Measurements from ENCODE around the gene GGT6.

The GGT6 gene

DNA sequence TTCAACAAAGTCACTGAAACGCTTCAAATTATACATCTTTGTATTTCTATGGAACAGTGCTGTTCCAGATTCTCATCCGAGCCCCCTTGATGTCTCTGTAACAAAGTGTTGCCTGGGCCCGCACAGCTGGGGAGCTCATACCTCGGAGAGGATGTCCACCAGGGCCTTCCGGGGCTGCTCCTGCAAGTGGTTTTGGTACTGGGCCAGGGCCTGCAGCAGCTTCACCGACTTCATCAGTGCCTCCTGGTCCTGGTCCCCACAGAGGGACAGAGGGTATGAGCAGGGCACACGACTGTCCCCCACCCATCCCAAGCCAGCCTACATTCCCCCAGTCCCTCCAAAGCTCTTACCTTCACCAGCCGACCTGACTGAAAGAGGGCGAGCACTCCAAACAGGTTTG is 6.7 kb downstream of the GGT6 start:
- no peak for DNase-seq (ENCODE audit: low read depth)

GRCh38 chr17:4551796-4552525 is 8.4 kb downstream of the GGT6 start:
- no peak for DNase-seq (ENCODE audit: low read depth)

DNA sequence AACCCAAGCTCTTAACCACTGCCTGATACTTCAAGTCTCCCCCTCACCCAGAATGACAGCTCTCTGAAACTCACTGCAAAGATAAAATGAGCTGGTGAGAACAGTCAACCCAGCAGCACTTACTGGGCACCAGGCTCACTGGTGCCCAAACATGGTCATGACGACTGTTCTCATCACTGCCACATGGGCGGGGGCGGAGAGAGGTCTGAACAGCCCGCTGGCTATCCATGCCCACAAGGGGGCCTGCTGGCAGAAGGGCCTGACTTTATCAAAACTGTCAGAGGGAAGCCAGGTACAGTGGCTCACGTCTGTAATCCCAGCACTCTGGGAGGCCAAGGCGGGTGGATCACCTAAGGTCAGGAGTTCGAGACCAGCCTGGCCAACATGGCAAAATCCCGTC is 9.2 kb downstream of the GGT6 start:
- no peak for DNase-seq (ENCODE audit: low read depth)

DNA sequence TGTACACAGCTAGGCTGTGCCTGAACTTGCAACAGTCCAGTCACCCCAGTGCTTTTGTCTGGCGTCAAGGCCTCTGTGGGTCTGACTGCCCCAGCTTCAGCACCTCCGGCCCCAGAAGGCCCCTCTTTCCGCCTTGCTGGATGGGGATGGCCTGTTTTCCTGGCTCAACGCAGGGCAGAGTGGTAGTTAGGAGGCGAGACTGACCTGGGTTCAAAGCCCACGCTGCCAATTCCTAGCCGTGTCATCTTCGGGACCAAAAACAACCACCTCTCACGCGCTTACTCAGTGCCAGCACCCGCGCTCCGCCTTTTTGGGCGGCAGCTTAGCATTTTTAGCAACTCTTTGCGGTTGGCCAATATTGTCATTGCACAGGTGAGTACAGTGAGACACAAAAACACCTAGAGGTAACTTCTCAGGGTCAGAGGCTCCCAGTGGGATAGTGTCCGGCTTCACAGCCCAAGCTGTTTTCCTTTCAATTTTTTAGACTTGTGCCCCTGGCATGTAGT is 9.8 kb downstream of the GGT6 start:
- no peak for DNase-seq (ENCODE audit: low read depth)

GRCh38 chr17:4549781-4550533 is 10.4 kb downstream of the GGT6 start:
- no peak for DNase-seq (ENCODE audit: low read depth)

- no peak for DNase-seq (ENCODE audit: low read depth)
Observed at GRCh38 chr17:4548721-4549531, 11.5 kb downstream of the GGT6 start.

DNA sequence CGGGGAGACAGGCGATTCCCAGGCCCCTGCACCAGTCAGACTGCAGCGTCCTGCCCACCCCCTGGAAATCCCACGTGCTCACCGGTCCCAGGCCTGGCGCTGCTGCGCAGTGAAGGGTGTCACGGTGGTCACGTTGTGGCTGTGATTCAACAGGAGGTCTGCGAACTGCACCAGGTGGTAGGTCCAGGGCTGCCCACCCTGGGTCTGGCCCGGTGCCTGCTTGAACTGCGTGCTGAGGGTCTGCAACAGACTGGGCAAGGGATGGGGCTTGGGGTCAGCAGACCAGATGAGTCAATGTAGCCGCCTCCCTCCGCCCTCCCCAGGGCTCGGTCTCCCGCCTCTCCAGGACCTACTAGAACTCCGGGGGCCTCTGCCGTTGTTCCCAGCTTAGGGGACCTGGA is 12.3 kb downstream of the GGT6 start:
- DNase-seq (ENCODE audit: low read depth): no peak

DNA sequence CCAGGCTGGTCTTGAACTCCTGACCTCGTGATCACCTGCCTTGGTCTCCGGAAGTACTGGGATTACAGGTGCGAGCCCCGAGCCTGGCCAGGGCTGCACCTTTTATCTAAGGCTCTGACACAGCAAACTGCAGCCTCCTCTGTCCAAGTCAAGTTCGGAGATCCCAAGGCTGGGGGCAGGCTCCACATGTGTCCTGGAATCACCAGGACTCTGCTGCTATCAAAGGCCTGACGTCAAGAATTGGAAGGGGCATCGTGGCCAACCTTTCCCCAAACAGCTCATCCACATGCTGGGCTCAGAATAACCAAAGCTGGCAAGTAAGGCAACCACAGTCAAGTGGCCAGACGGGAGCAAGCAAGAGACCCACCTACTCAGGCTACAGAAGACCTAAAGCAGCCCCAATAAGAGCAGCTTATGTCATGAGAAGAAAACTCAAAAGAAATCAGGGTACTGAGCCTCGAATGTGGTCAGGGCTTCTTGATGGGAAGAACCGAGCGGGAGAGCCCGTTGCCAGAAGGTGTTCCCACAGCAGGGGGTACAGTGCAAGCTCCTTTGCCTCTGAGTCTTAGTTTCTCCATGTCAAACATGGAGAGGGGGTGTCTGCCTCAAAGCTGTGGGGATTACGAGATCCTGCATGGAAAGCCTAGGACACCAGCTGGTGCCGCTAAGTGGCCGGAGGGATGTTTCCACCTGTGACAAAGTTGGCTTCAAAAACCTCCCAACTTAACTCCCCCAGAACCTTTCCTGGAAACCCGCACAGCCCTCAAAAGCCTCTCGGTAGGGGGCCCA is 13.1 kb downstream of the GGT6 start:
- no peak for DNase-seq (ENCODE audit: low read depth)

- DNase-seq (ENCODE audit: low read depth): no peak
Observed at GRCh38 chr17:4545217-4545951, 15.0 kb downstream of the GGT6 start.

DNA sequence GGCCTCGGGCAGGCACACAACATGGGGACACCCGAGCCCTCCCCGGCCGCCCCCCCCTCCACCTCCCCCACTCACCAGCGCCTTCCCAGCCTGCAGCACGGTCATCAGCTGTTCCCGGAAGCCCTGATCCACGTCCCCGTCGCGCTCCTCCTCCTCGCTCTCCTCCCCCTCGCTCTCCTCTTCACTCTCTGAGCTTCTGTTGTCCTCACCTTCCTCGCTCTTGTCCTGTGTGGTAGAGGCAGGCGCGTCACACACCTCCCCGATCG is 15.5 kb downstream of the GGT6 start:
- no peak for DNase-seq (ENCODE audit: low read depth)

- no peak for DNase-seq (ENCODE audit: low read depth)
Observed at GRCh38 chr17:4544135-4544950, 16.0 kb downstream of the GGT6 start.

- DNase-seq (ENCODE audit: low read depth): no peak
Observed at GRCh38 chr17:4543557-4544026, 16.8 kb downstream of the GGT6 start.

DNA sequence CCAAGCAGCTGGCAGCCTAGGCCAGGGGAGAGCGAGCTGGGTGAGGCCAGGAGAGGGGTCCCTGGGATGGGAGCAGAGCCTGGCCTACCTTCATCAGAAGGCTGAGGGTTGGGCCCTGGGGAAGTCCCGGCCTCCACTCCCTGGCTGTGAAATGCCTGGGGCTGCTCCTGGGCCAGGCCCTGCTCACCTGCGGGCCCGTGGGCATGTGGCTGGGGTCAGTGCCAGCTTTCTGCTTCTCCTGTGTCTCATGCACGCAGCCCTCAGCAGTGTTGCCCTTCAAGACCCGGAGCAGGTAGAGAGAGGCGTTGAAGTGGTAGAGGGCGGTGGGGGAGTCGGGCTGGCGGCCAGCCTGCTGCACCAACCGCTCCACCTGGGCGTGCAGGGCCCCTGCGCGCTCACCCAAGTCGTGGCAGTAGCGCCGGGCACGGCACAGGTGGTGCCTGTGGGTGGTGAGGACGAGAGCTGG is 17.6 kb downstream of the GGT6 start:
- no peak for DNase-seq (ENCODE audit: low read depth)

GRCh38 chr17:4542003-4542725 is 18.2 kb downstream of the GGT6 start:
- DNase-seq (ENCODE audit: low read depth): no peak

DNA sequence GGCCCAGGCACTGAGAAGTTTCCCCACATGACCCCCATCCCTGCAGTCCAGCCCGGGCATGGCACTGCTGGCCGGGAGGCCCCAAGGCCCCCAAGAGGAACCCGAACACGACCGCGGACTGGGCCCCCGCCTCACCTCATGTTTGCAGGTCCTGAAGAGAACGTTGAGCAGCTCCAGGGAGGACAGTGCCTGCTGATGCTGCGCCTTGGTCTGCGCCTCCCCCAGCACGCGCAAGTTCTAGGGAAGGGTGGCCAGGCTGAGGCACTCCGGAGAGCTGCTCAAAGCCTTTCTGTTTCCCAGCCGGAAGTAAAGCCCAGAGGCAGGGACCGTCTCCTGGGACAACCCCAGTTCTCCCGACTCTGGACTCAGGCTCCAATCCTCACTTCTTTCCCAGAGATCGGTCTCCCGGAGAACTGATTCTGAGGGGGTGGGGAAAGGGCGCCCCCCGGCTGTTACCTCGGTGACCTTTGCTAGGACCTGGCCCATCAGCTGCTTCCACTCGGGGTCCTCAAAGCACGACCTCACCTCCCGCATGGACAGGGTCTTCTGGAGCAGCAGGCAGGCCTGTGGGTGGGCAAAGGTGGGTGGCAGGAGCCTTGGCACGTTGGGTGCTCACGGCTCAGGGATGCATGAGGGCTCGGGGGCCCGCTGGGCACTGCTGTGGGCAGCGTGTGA is 18.9 kb downstream of the GGT6 start:
- DNase-seq (ENCODE audit: low read depth): no peak

DNA sequence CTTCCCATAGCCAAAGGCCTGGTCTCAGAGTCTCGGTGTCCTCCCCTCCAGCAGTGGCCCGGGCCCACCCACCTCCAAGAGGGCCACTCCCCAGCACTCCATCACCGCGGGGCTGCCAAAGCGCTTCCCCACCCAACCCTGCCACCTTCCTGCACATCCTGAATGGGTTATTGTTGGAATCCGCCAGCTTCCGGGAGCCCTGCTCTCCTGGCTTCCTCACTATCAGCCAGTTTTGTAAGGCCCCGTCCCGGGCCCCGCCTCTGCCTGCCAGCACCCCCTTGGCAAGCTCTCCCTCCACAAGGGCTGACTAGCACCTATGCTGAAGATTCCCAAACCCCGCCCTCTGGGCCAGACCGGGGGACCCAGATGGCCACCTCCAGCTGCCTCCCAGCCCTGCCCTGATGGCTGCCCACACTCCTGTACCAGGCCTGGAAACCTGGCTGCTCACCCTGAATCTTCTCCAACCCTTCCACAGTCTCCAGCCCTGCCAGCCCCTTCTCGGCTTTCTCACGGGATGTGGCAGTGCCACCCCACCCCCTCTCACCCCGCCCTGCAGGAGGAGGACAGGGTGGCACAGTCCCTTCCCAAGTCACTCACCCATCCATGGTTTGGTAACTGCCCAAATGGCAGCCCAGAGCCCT is 19.6 kb downstream of the GGT6 start:
- no peak for DNase-seq (ENCODE audit: low read depth)

DNA sequence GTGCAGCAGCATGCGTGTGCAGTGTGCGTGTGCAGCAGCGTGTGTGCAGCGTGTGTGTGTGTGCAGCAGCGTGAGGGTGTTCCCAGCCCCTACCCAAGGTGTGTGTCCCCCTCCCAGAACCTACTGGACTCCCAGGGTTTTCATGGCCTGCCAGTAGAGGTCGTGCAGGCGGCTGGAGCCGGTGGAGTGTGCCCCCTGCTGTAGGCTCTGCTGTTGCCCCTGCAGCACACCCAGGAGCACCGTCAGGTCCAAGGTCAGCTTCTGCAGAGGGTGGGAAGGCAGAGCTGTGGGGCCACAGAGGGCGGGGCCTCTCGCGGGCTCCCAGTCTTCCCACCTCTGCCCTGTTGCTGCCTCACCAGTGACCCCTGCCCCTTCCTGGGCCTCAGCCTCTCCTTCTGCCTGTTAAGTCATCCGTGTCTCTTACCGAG is 20.1 kb downstream of the GGT6 start:
- DNase-seq (ENCODE audit: low read depth): no peak

DNA sequence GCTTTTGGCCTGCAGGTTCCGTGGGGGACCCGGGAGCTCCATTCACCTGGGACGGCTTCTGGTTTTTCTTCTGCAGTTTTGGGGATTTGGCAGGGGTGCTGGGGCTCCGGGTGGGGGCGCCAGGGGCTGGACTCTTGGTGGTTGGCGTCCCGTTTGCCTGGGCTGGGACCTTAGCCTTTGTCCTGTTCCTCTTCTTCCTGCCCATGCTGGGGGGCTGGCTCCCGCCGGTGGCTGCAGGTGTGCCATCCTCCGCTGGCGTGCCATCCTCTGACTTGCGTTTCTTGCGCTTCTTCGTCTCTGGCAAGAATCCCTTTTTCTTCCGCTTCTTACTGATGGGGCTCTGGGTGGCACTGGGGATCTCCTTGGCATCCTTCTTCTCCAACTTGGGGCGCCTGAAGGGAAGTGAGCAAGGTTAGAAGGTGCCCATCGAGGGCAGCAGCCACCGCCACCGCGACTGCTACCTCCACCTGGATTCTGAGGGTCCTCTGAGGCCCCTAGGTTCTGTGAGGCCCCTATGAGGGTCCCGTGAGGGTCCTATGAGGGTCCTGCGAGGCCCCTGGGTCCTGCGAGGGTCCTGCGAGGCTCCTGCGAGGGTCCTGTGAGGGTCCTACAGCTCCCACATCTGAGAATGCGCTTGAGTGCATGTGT is 20.7 kb downstream of the GGT6 start:
- DNase-seq (ENCODE audit: low read depth): no peak
